ENCODE data around the gene CRIM1. TPM values are rescaled to one million over a fixed set of nuclear protein-coding genes. Genes with fewer than 3 reads are reported as not detected.

Gene CRIM1
- total RNA-seq, 1 experiment from 2014 or later = 46.5 TPM

GRCh38 chr2:36329251-36329650 is 26.3 kb upstream of the CRIM1 start:
- H3K9me3 ChIP-seq (ENCODE audit: low read depth, low read length, poor library complexity, severe bottlenecking) = no peaks in the 10 kb centered on the region
- POLR2A ChIA-PET (ENCODE audit: low non-redundant PET) = no interaction called here
- no peaks in the 10 kb centered on the region for H3K36me3 ChIP-seq (ENCODE audit: insufficient read depth, low read length, poor library complexity, severe bottlenecking)
- no peak for DNase-seq (ENCODE audit: low spot score)
- no peaks in the 10 kb centered on the region for H3K27me3 ChIP-seq (replicated peaks; ENCODE audit: insufficient read depth, low read depth, low read length, poor library complexity)
- H3K27ac ChIP-seq (ENCODE audit: low read depth, low read length, poor library complexity, severe bottlenecking) = no peak overlapping the region
- no peaks in the 10 kb centered on the region for H3K4me1 ChIP-seq (ENCODE audit: insufficient read depth, low read length, poor library complexity, severe bottlenecking)
- CTCF ChIA-PET = no interaction called here
- H3K4me3 ChIP-seq (ENCODE audit: low read depth, low read length, poor library complexity, severe bottlenecking) = no peak overlapping the region
- intact Hi-C loops (cut with micrococcal nuclease; ENCODE audit: unreplicated experiment) = no loop called here
- BruUV-seq (replicated peaks) = no TSS peak
- TF ChIP-seq EZH2 (IDR thresholded peaks at IDR 0.05; ENCODE audit: borderline replicate concordance, low read depth, low read length, poor library complexity, severe bottlenecking) (no peak), CTCF (conservative IDR thresholded peaks at IDR 0.05; ENCODE audit: low read depth, low read length) (no peak)

GRCh38 chr2:36329746-36330472 is 25.7 kb upstream of the CRIM1 start:
- ChIA-PET CTCF (no interaction called here), POLR2A (ENCODE audit: low non-redundant PET) (no interaction called here)
- no peaks in the 10 kb centered on the region for H3K4me1 ChIP-seq (ENCODE audit: insufficient read depth, low read length, poor library complexity, severe bottlenecking)
- intact Hi-C loops (cut with micrococcal nuclease; ENCODE audit: unreplicated experiment) = no loop called here
- no peak for TF ChIP-seq CTCF (conservative IDR thresholded peaks at IDR 0.05; ENCODE audit: low read depth, low read length)
- no peak for TF ChIP-seq EZH2 (IDR thresholded peaks at IDR 0.05; ENCODE audit: borderline replicate concordance, low read depth, low read length, poor library complexity, severe bottlenecking)
- H3K27ac ChIP-seq (ENCODE audit: low read depth, low read length, poor library complexity, severe bottlenecking) = no peak overlapping the region
- DNase-seq (ENCODE audit: low spot score) = no peak
- H3K4me3 ChIP-seq (ENCODE audit: low read depth, low read length, poor library complexity, severe bottlenecking) = no peak overlapping the region
- no peaks in the 10 kb centered on the region for H3K27me3 ChIP-seq (replicated peaks; ENCODE audit: insufficient read depth, low read depth, low read length, poor library complexity)
- no TSS peak for BruUV-seq (replicated peaks)
- no peaks in the 10 kb centered on the region for H3K9me3 ChIP-seq (ENCODE audit: low read depth, low read length, poor library complexity, severe bottlenecking)
- H3K36me3 ChIP-seq (ENCODE audit: insufficient read depth, low read length, poor library complexity, severe bottlenecking) = no peaks in the 10 kb centered on the region

- DNase-seq (ENCODE audit: low spot score) = no peak
- Histone ChIP-seq H3K27me3 (replicated peaks; ENCODE audit: insufficient read depth, low read depth, low read length, poor library complexity) (no peaks in the 10 kb centered on the region), H3K4me3 (ENCODE audit: low read depth, low read length, poor library complexity, severe bottlenecking) (no peak overlapping the region), H3K36me3 (ENCODE audit: insufficient read depth, low read length, poor library complexity, severe bottlenecking) (no peaks in the 10 kb centered on the region), H3K4me1 (ENCODE audit: insufficient read depth, low read length, poor library complexity, severe bottlenecking) (no peaks in the 10 kb centered on the region), H3K9me3 (ENCODE audit: low read depth, low read length, poor library complexity, severe bottlenecking) (no peaks in the 10 kb centered on the region), H3K27ac (ENCODE audit: low read depth, low read length, poor library complexity, severe bottlenecking) (no peak overlapping the region)
- intact Hi-C loops (cut with micrococcal nuclease; ENCODE audit: unreplicated experiment) = no loop called here
- TF ChIP-seq CTCF (conservative IDR thresholded peaks at IDR 0.05; ENCODE audit: low read depth, low read length) (no peak), EZH2 (IDR thresholded peaks at IDR 0.05; ENCODE audit: borderline replicate concordance, low read depth, low read length, poor library complexity, severe bottlenecking) (no peak)
- no TSS peak for BruUV-seq (replicated peaks)
- ChIA-PET POLR2A (ENCODE audit: low non-redundant PET) (no interaction called here), CTCF (no interaction called here)
Observed at GRCh38 chr2:36330473-36331395, 24.8 kb upstream of the CRIM1 start.

All from A673 (cell line).